ENCODE measurements around the gene DNHD1.

The DNHD1 gene

DNA sequence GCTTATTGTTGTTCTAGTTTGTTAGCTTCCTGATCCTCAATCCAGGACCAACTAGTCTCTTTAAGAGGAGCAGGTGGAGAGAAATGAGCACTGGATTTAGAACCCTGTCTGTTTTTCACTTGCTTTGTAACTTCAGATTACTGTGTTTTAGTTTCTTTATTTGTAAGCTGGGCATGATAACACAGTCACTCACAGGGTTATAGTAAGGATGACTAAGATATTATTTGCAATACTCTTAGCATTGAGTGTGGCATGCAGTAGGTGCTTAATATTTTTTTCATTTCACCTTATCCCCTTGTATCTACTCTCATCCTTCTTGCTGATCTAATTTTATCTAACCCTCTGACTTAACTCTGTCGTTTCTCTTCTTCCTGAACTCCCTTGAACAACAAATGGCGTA, 33.8 kb downstream of the DNHD1 start:
- DNase-seq (ENCODE audit: low read depth), result no peak

DNA sequence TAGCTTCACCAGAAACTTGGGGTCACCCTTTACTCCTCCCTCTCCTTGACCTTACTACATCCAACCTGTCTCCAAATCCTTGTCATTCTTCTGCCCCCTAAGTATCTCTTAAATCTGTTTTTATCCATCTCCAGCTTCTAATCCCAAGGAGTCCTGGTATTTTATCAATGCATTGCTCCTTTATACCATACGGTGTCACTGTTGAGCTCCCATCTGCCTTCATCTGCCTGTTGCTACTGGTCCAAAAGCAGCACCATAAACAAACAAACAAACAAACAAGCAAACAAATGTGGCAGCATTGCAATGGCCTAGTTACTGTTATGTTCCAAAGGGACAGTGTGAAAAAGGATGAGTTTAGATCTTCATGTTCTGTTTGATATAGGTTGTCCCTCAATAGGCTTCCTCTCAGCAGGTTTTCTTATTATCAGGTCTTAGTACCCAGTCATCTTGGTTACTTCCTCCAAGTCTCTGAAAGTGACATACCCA, 34.2 kb downstream of the DNHD1 start:
- no peak for DNase-seq (ENCODE audit: low read depth)

DNA sequence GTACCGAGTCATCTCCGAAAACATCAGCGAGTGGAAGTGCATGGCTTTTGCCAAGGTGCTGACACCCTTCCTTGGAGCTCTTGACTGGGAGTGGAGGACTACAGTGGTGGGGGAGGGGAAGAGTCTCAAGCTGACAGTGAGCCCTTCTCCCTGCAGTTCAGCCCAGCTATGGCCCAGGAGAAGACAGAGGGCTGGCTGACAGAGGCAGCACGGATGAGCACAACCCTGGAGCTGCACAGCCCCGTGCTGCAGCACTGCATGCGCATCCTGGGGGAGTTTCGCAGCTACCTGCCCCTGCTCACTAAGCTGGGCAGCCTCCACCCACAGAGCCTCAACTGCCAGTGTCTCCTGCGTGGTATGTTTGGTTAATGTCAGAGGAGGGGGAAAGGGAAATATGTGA, 41.4 kb downstream of the DNHD1 start:
- DNase-seq (ENCODE audit: low read depth), result no peak

DNA sequence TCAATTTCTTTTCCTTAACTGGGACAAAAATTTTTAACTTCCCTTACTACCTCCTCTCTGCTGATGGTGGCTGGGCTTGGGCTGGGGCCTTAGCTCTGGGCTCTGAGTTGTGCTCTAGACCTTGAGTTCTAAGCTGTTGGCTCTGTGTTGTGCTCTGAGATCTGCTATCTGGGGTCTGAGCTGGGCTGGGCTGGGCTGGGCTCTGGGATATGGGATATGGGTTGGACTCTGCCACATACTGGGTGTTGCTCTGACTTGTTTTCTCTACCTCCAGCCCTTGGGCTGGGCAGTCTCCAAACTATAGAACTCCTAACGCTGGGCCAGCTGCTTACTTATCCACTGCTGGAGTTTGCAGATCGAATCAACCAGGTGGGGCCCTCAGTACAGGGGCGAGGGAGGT, 41.9 kb downstream of the DNHD1 start:
- DNase-seq (ENCODE audit: low read depth), result no peak

DNA sequence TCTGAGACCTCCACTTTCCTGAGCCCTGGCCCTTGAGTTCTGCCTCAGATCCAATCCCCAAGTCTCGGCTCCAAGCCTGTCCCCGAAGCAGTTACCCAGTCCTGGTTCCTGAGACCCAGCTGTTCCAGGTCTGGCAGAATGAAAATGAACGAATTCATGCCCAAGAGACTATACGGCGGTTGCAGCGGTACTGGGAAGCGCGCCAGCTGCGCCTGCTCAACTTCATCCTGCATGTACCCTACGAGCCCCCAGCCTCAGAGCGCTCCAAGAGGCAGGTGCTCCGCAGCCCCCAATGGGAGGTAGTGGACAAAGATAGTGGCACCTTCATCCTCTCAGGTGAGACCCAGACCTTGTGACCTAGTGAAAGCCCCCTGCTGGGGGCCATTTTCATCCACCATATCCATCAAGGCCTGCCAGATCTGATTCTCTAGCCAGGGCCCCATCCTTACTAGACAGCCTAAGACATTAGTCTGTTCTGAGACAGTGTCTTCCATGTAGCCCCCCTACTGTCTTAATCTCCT, 42.7 kb downstream of the DNHD1 start:
- DNase-seq (ENCODE audit: low read depth), result no peak

DNA sequence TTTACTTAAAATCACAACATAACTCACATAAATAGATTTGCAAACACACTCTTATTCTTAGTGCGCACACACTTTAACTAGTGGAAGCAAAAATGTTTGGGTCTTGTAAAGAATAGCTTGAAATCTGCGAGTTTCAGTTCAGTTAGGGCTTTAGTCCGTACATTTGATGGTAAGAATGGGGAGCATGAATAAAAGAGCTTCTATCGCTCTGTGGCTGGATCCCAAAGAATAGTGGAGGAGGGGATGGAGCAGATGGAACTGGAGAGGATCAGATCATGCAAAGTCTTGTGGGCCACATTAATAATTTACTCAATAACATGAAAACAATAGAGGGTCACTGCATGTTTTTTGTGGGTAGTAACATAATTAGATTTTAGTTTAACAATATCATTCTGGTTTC, 44.3 kb downstream of the DNHD1 start:
- no peak for DNase-seq (ENCODE audit: low read depth)

DNA sequence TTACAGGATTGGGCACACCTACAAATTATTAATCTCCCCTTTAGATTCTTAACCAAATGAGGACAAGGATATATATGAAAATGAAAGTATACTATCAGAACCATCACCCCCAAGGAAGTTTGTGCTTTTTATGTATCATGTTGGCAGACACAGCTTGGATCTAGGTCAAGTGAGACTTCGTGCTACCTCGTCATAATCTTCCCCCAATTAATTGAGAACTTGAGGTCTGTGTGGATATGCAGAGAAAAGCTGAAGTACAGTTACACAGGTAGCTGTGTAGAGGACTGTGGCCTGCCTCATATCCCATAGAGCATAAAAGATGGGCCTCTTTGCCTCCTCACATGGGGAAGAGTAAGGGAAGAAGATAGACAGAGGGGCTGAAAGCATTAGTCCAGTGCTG, 45.6 kb downstream of the DNHD1 start:
- no peak for DNase-seq (ENCODE audit: low read depth)

DNA sequence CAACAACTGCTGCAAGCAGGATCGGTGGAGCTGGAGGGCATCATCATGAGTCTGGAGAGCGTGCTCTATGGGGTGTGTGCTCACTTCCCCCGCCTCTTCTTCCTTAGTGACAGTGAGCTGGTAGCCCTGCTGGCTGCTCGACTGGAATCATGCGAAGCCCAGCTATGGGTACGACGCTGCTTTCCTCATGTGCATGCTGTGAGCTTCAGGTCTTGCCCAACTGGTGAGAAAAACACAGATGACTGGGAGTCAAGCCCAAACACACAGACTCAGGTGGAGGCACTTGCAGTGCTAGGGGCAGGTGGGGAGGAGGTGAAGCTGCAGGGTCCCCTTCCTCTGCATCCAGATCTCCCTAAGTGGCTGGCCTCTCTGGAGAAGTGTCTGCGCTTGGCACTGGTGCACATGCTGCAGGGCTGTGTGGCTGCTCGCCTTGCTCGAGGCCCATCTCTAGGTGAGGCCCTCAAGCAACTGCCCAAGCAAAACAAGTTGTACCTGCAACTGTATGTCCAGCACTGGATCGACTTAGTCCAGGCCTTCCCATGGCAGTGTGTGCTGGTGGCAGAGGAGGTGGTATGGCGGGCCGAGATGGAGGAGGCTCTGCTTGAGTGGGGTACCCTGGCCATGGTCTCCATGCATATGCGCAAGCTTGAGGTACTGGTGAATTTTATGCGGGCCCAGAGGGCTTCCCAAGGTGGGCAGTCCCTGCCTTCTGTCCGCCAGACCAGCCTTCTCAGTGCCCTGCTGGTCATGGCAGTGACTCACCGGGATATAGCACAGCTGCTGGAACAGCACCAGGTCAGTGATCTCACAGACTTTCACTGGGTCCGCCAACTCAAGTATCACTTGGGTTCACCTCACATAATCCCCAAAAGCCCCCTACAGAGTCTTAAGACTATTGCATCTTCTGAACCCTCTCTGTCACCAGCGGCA, 48.1 kb downstream of the DNHD1 start:
- no peak for DNase-seq (ENCODE audit: low read depth)

DNA sequence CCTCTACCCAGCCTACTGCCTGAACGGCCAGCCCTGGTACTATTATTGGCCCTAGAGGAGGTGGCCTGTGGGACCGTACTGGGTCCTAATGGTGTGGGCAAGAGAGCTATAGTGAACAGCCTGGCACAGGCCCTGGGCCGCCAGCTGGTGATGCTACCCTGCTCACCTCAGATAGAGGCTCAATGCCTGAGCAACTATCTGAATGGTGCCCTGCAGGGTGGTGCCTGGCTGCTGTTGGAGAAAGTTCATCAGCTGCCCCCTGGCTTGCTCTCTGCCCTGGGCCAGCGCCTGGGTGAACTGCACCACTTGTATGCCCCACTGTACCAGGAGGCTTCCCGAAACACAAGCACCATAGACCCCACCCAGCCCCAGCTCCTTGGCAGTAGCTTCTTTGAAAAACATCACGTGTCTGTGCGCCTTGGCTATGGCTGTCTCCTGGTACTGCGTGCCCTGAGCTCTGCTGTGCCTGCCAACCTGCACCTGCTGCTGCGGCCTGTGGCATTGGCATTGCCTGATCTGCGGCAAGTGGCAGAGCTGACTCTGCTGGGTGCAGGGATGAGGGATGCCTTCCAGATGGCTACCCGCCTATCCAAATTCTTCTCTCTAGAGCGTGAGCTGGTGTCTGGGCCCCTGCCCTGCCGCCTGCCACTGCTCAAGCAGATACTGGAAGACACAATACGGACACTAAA, 49.0 kb downstream of the DNHD1 start:
- no peak for DNase-seq (ENCODE audit: low read depth)

DNA sequence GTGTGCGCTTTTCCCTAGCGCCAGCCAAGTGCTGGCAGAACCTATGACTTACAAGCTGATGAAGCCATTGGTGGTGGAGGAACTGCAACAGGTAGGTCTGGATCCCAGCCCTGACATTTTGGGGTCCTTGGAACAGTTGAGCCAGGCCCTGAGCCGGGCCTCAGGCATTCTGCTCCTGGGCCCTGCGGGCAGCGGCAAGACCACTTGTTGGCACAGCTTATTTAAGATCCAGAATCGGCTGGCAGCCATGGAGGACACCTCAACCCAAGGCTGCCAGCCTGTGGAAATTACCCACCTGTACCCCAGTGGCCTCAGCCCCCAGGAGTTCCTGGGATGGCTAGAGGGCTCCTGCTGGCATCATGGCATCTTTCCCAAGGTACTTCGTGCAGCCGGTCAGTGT, 49.7 kb downstream of the DNHD1 start:
- no peak for DNase-seq (ENCODE audit: low read depth)

DNA sequence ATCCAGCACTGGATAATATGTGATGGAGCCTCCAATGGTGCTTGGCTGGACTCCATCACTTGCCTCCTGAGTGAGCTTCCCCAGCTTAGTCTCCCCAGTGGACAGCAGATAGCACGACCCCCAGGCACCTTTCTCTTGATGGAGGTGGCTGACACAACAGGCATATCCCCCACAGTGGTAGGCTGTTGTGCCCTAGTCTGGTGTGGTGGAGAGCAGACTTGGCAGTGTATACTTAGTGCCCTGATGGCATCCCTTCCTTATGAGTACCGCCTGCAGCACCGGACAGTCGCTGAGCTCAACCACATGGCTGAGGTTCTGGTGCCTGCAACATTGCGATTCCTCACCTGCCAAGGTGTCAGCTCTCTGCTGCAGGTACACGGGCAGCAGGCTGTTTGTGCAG, 50.1 kb downstream of the DNHD1 start:
- DNase-seq (ENCODE audit: low read depth), result no peak

DNA sequence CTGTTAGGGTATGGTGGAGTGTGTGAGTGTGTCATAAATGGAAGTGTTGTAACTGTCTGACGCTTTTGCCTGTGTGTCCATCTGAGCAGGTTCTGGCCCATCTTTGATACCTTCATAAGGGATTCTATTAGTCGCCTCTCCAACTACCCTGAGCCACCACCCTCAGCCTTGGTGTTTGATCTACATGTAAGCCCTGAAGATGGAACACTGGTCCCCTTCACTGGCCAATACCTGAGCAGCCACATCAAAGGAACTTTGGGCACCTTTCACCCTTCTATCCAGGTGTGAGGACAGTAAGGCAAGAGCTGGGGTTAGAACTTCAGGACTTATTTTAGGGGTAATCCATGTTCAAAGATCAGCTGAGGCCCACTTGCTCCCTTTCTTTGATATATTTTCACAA, 51.0 kb downstream of the DNHD1 start:
- no peak for DNase-seq (ENCODE audit: low read depth)

DNA sequence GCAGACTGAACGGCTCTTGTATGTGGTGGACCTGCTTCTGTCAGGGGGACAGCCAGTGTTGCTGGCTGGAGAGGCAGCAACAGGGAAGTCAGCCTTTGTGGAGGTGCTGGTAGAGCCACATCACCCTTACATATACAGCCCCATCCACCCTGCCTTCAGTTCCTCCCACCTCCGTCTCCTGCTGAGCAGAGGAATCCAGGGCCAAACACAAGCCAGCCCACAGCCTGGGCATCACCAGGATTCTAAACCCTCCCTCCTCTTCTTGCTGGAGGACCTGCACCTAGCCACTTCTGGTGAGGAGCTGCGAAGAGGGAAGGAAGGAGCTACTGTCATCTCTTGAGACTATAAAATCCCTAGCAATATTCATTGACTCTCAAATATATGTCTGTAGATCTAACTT, 51.6 kb downstream of the DNHD1 start:
- no peak for DNase-seq (ENCODE audit: low read depth)

DNA sequence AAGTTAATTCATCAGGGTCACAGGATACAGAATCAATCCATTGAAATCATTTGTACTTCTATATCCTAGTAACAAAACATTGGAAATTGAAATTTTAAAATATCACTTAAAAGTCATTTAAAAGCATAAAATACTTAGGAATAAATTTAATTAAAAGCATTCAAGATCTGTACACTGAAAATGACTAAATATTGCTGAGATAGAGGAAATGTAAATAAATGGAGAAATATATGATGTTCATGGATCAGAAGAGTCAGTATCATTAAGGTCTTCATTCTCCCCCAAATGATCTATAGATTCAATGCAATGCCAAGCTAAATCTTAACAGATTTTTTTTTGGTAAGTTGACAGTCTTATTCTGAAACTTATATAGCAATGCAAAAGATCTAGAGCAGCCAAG, 56.6 kb downstream of the DNHD1 start:
- DNase-seq (ENCODE audit: low read depth), result no peak

DNA sequence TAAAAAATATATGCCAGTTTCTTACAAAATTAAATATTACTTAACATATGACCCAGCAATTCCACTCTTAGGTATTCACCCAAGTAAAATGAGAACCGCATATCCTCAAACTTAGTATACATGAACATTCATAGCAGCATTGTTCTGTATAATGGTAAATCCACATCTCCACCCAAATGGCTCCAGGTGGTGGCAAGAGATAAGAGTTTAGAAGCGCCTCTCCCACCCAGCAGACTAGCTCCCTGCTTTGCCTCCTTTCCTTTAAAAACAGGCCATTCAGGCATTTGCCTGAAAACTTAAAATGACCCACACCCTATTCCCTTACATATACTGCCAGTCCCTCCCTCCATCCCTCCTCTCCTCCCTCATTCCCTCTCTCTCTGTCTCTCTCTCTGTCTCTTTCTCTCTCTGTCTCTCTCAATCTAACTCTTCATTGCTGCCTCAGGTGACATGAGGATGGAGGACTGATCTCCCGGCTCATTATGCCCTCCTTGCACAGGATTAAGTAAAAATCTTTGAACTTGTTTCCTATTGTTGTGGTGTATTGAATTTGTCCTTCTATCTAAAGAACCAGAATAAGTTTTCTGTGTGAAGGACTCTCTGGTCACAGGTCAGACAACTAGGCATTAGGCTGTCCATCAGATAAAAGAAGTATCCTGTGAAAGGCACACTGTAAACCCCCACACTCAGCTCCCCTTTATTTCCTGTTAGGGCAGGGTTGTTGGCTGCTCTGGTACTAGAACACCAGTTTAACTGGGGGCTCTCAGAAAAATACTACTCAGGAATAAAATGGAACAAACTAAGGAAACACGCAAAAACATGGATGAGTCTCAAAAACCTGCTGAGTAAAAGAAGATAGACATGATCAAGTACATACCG, 58.0 kb downstream of the DNHD1 start:
- DNase-seq (ENCODE audit: low read depth), result no peak

DNA sequence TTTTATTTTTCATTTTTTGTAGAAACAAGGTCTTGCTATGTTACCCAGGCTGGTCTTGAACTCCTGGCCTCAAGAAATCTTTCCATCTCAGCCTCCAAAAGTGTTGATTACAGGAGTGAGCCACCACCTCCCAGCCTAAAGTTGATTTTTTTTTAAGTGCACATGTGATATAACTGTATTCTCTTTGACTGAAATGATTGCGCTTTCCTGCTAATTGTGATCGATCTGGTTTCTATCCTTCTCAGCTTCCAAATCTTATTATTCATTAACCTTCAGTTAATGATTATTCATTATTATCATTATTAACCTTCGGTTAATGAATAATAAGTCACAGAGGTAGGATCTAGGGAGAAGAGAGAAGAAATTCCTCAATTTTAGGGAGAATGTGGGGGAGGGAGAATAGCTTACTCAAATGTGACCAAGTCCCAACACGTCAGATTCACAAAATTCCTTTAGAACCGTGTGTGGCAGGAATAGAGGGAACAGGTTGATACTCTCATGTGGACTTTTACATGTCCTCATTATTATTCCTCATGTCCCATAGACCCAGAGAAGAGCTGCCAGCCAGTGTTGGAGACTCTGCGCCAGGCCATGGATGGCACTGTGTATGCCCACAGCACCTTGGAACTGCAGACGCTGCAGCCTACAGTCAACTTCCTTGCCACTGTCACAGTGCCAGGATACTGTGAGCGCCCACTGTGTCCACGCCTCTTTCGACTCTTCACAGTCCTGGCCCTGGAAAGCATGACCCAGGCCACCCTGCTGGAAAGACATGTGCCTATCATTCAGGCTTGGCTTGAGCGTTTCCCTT, 59.3 kb downstream of the DNHD1 start:
- DNase-seq (ENCODE audit: low read depth), result no peak

DNA sequence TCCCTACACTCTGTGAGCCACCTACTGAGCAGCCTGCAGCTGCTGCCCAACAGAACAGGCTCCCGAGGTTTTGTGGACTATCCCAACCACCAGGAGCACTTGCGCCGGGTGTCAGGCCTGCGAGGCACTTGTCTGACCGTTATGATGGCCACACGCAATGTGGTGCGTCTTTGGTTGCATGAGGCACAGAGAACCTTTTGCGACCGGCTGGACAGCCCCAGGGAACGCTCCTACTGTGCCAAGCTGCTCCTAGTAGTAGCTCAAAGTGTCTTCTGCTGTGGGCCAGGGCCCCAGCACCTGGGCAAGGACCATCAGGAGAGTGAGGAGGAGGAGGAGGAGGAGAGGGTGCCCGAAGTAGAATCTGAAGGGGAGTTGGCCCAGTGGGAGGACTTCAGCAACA, 60.0 kb downstream of the DNHD1 start:
- DNase-seq (ENCODE audit: low read depth), result no peak

DNA sequence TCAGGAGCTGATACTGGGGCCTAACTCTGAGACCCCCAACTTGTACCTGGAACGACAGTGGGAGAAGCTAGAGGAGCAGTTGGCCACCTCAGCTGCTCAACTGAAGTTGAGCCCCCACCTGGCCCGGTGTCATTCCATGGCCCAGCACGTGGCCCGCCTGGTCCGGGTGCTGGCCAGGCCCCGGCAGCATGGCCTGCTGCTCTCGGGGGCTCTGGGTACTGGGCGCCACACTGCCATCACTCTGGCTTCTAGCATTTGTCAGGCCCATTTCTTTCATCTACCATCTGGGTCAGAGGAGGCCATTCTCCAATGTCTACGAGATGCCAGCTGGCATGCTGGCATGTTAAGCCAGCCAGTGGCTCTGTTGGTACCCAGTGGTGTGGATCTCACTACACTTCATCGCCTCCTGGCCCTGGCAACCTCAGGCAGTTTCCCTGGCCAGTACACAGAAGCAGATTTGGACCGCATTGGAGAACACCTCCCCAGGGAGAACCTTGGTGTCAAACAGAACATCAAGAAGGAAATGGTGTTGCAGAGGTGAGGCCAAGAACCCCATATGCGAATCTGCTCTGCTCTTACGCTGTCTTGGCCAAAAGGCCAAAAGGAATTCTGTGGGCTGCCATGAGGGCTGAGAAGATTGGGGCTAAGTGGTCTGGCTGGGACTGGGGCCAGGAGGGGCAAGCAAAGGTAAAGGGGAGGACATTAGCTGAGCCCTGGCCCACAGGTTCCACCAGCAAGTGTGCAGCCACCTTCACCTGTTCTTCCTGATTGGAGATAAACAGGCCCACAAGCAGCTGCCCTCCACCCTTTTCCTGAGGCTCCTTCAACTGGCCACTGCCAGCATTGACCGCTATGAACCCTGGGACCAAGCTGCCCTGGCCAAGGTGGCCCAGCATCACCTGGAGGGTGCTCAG, 60.9 kb downstream of the DNHD1 start:
- no peak for DNase-seq (ENCODE audit: low read depth)

DNA sequence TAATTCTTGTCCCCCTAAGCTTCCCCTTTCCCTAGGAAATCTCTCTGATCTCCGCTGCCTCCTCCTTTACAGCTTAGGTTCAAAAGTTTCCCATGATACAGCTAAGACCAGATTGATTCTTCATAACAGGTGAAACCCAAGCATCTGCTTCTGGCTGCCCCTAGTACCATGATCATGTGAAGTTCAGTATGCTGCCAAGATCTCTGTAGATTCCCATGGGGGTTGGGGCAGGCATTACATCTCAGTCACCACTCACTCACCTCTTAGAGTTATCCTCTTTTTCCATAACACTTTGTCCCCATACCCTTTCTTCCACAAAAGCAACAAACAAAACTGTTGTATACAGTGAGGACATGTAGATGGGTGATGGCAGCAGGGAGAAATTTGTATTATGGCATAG, 62.3 kb downstream of the DNHD1 start:
- DNase-seq (ENCODE audit: low read depth), result no peak

DNA sequence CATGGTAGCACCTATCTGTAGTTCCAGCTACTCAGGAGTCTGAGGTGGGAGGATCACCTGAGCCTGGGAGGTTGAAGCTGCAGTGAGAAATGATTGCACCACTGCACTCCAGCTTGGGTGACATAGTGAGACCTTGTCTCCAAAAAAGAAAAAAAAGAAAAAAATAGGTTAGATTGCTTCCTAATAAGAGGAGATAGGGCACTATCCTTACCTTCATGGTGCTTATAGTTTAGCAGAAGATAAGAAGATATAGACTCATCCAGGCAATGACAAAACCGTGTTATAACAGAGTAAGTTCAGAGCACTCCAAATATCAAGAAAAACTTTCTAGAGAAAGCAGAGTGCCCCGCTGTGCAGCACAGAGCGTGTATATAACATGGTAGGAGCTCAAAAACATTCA, 64.2 kb downstream of the DNHD1 start:
- DNase-seq (ENCODE audit: low read depth), result no peak
